Thyroid gland (tissue), 4 donors: ENCODE results near the gene PRKAB1.

Experiments used
- CTCF ChIP-seq, 6 experiments: fragments of 200-600 bp in 3 of 6; fragments of 450-650 bp in 3 of 6; sonication (generic) in 3 of 6; IDR thresholded peaks; one replicate each; pipeline ENCODE4 v1.5.1; 2016 to 2019; ENCODE audit warnings: antibody characterized with exemption in 6 of 6, mild to moderate bottlenecking in 2 of 6, inconsistent platforms in 1 of 6, moderate library complexity in 1 of 6
- POLR2A ChIP-seq, 2 donors: fragments of 450-650 bp; IDR thresholded peaks; one replicate each; pipeline ENCODE4 v1.6.1; 2017; ENCODE audit warnings: antibody characterized with exemption in 2 of 2, mild to moderate bottlenecking in 2 of 2, moderate library complexity in 1 of 2

GRCh38 chr12:119705182-119705581 is 37.2 kb downstream of the PRKAB1 start:
- TF ChIP-seq POLR2A (IDR thresholded peaks at IDR 0.05) (no peak), CTCF (IDR thresholded peaks at IDR 0.05) (no peak)
